HG03159 (cell line): ENCODE data around the gene NXNL2.

Experiments
- ATAC-seq: cut with Tn5 transposase; IDR thresholded peaks from one replicate; pipeline ENCODE4 v1.9.1; 2021; ENCODE audit warnings: mild to moderate bottlenecking, moderate library complexity; ENCODE audit not compliant: unreplicated experiment

The NXNL2 gene

DNA sequence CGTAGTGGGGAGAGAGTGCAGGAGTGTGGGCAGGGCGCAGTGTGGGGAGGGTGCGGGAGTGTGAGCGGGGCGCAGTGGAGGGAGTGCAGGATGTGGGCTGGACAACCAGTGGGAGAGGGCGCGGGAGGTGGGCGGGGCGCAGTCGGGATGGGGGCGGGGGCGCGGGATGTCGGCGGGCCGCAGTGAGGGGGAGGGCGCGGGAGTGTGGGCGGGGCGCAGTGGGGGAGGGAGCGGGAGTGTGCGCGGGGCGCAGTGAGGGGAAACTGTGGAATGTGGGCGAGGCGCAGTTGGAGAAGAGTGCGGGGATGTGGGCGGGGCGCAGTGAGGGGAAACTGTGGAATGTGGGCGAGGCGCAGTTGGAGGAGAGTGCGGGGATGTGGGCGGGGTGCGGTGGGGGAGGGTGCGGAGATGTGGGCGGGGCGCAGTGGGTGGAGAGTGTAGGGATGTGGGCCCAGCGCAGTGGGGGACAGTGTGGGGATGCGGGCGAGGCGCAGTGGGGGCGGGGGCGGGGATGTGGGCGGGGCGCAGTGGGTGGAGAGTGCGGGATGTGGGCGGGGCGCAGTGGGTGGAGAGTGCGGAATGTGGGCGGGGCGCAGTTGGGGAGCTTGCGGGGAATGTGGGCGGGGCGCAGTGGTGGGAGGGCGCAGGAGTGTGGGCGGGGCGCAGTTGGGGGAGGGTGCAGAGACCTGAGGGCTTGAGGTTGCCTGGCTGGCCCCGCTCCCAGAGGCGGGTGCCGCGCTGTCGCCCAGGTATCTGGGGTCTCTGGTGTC, at the start of gene NXNL2:
NXNL2 (plus strand) TSS at position 723 of the 770 bp plus-strand sequence. CDS start 257 bp downstream, outside the sequence.
- no peak for ATAC-seq

DNA sequence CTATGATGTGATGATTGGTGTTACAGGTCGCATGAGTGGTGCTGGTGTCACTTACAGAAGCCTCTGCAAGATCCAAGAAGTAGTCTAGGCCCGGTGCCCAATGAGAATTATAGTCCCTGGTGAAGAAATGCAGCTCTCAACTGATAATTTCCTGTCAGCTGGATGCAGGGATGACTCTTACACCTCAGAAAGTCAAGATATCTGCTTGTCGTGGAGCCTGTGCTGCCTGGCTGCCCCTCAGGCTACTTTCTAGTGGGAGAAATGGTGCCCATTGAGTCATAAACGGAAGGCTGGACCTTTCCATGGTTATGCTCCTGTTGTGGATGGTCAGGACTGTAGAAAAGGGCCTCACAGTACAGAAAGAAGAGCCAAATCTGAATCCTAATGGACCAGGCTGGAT, 46.8 kb upstream of the NXNL2 start:
- ATAC-seq: no peak

DNA sequence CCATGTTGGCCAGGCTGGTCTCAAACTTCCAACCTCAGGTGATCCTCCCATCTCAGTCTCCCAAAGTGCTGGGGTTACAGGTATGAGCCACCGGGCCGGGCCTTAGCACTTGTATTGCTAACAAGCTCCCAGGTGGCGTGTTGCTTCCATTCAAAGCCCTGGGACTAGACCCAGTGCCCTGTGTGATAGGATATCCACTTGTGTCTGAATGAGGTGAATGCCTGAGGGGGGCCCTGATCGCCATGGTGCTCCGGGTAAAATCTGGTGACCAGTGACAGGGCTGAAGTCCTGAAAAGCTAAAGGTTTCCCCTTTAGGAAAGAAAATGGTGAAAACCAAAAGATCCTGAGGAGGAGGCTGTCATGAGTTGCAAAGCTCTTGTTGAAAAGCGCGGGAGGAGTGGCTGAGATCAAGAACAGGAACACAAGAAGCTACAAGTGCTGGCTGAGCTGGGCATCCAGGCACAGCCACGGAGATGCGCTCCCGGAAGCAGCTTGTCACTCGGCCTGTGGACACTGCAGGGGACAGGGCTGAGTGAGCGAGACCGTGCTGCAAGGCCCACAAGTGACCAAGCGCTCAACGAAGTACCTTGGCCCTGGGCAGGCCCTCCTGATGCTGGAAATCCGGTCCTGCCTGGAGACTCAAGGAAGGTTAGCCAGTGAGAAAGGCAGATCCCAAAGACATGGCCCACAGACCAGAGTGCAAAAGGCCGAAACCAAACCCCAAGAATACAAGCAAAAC, 39.8 kb upstream of the NXNL2 start:
- no peak for ATAC-seq

DNA sequence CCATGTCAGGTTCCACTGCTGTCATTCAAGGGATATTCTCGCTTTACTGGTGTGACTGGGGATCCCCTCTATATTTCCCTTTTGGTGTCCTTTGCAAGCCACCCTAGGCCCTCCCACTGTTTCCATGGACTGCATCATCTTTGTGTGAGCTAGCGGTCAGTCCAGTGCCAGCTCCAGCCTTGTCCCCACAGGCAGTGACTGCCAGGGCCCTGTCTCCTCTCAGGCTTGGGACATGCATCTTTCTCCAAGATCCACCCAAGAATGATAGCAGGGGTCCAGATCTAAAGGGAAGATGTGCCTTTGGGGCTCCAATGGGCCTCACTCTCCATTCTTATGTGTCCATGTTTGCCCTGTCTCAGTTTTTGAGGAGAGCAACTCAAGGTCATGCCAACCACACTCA, 37.8 kb upstream of the NXNL2 start:
- no peak for ATAC-seq

DNA sequence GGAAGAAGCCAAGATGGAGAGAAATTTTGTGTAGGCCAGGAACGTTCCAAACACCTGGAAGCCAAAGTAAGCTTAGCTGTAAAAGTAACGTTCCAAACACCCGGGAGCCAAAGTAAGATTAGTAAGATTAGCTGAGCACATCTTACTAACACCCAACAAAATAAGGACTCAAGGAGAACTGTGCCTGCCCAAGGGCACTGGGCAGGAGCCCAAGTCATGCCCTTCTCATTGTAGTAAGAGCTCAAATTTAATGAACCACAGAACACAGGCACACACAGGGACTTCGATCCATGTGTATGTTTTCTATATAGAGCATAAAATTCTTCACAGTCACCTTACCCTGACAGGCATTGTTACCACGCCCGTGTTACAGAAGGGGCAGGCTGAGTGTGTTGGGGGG, 36.1 kb upstream of the NXNL2 start:
- ATAC-seq: no peak

DNA sequence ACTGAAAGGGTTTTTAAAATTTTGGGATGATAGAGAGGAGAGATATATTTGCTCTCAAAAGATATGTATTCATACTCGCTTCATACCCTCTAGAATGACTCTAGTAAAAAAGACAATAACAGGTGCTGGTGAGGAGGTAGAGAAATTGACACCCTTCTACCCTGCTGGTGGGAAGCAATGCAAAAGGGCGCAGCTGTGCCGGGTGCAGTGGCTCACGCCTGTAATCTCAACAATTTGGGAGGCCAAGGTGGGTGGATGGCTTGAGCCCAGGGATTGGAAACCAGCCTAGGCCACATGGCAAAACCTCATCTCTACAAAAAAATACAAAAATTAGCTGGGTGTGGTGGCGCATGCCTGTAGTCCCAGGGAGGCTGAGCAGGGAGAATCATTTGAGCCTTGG, 33.9 kb upstream of the NXNL2 start:
- no peak for ATAC-seq

DNA sequence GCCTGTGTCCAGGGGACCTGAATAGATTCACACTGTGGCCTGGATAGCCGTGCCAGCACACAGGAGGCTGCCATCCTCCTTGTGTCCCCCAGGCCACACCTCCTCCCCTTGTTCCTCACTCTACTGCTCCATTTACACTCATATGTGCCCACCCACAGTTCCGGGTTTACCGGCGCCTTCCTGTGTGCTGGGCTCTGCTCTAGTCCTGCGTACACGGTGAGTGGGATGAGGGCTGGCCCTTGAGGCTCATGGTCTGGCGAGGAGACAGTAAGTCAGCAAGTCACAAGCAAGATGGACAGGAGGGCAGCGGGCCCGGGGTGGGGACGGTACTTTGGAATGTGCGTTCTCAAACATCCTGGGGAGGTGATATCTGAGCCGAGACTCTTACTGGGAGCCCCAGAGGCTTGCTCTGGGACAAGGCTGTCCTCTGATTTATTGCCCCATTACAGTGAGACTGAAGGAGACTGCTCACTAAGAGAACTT, 32.4 kb upstream of the NXNL2 start:
- no peak for ATAC-seq

DNA sequence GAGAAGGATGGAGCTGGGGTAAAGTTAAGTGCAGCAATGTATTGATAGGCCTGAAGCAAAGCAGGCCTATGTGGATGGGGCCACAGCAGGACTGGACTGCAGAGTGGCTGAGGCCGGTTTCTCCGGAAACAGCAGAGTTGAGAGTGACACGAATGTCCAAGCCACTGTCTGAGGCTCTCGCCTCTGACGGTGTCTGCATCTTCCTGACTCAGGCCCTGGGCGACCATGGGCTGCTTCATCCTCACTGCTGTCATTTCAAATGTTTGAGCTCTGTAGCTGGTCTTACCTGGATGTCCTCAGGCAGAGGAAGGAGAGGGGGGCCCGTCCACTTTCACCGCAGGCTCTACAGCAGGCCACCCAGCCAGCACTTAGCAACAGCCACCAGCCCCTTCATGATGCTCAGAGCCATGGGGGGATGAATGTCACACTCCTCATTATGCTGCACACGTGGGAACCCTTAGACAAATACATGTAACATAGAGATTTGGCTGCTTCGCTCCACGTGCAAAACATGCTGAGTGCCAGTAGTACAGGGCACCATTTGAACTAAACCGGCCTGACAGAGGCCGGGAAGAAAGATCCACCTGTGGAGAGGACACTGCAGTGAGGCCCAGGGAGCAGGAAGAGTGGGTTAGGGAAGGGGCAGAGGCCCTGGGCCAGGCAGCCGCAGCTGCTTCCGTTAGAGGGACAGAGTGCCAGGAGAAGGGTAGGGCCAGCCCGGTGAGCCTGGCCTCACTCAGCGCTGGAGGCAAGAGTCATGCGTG, 31.7 kb upstream of the NXNL2 start:
- no peak for ATAC-seq

DNA sequence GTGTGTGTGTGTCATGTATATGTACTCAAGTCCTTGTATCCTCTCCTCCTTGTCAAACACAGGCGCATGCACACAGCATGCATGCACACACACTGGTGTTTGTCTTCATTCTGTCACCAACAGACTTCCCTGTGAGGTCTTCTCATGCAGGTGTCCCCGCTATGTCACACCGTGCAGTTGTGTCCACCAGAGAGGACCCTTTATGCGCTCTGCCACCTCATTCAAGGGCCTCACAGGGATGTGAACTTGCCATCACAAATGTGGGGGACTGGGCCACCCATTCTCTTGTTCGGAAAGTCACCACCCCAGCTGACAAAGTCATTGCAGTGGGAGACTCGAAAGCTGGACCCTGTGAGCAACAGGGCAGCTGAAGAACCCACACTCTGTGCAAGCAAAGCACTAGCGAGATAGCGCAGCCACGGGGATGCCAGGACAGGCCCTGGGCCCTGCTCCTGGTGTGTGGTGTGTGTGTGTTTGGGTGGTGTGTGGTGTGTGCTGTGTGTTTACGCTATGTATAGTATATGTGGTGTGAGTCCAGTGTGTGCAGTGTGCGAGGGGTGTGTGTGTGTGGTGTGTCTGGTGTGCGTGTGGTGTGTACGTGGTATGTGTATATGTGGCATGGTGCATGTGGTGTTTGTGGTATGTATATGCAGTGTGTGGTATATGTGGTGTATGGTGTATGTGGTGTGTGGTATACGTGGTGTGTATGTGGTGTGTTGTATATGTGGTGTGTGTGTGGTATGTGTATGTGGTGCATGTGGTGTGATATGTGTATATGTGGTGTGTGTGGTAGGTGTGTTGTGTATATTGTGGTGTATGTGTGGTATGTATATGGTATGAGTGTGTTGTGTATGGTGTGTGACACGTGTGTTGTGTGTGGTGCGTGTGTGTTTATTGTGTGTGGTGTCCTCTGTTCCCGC, 30.9 kb upstream of the NXNL2 start:
- ATAC-seq: no peak

DNA sequence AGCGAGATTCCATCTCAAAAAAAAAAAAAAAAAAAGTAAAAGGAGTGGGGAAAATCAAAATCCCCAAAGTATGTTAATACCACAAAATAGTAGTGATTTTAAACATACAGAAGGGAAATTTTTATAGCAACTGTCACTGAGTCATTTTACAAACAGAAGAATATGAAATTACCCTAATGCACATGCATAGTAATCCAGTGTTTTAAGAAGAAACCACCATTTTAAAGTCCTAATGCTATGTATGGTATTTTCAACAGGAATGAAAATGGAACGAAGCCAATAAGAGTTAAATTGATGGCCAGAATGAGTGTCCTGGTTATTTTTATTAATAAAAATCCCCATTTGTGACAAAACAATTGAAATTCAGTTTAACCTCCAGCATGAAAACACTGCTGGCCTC, 26.7 kb upstream of the NXNL2 start:
- ATAC-seq: no peak

DNA sequence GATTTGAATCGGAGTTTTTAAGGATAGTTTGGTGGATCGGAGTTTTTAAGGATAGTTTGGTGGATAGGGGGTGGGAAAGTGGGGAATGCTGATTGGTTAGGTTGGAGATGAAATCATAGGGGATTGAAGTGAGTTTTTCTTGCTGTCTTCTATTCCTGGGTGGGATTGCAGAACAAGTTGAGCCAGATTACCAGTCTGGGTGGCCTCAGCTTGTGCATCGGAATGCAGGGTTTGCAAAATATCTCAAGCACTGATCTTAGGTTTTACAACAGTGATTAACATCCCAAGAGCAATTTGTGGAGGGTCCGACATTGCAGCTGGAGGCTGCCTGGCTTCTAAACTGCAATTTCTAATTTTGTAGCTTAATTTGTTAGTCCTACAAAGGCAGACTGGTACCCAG, 23.1 kb upstream of the NXNL2 start:
- ATAC-seq: no peak

DNA sequence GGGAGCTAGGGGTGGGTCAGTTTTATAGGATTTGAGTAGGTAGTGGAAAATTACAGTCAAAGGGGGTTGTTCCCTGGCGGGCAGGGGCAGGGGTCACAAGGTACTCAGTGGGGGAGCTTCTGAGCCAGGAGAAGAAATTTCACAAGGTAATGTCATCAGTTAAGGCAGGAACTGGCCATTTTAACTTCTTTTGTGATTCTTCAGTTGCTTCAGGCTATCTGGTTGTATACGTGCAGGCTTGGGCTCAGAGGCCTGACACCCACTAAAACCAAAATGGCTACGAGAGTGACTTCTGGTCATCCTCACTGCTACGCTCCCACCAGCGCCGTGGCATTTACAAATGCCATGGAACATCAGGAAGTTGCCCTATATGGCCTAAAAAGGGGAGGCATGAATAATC, 20.7 kb upstream of the NXNL2 start:
- no peak for ATAC-seq

DNA sequence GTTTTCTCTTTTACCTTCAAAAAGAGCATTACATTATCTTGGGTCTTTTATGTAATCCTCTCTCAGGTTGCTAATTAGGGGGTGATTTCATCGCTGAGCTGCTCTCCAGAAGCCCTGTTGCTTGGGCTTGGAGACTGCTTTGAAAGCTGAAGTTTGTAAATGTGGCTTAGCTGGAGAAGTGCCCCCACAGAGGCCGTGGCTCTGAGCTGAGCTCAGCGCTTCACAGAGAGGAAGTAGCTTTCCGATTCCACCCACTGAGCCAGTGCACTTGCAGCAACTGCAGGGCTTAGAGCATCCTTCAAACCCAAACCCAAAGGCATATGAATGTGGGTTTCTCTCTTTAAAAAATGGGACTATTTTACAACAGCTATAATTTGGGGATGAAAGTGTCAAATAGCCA, 13.7 kb upstream of the NXNL2 start:
- no peak for ATAC-seq

DNA sequence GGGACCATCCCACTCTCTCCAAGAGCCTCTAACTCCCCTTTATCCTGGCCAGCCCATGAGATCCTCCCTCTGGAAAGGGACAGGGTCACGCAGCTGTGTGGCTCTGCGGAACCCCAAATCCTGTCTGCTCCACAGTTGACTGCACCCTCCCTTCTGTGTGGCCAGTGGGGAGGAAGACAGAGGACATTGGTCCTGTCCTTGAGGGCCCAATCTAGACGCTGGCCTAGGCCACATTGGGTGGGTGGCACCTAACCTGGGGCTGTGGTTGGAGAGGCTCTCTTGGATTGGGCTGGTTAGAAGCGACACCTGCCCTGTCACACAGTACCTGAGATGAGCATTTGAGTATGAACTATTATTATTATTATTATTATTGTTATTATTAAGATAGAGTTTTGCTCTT, 12.6 kb upstream of the NXNL2 start:
- no peak for ATAC-seq

DNA sequence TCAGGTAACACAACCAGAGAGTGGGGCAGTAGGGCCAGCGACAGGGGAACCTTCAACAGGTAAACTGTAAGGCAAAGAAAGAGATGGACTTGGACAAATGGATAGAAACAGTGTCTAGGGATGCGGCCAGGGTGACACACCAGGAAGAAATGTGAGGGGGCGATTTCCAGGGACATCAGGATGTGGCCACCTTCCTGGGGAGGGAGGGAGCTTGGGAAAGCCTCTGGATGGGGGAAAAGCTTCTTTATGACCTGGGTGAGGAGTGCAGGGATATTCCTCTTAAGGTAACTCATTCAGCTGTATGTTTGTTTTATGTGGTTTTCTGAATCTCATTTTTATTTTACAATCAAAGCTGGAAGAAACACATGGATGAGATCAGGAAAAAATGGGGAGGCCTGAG, 11.9 kb upstream of the NXNL2 start:
- no peak for ATAC-seq

DNA sequence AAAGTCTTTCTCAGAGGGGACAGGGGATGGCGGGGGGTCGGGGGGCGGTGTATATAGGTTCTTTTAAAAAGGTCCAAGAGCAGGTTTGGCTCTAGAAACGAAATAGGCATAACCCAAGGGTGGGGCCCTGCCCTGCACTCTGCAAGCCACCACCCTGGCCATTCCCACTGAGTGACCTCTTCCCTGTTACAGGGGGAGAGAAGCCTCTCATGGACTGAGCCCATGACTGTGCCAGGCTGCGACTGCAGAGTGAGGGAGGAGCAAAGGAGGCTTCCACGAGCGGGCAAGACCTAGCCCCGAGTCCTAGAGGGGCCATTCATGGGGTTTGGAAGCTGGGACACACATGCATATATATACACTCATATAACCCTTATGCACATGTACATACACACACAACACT, 10.1 kb upstream of the NXNL2 start:
- no peak for ATAC-seq

DNA sequence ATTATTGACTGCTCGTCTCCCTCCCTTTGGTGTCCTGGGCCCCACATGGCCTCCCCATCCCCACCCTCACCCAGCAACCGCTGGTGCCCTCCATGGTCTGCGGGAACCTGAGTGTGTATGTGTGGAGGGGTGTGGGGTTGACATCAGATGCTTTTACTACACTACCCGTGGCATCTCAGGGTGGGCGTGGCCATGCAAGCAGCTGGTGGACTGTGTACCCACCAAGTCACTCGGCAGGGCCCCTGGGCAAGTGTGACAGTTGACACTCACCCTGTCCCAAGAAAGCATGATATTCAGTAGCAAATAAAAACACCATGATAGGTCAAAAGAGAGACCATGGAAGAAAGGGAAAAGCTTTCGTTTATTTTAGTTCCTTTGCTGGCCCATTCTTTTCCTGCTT, 7.4 kb upstream of the NXNL2 start:
- no peak for ATAC-seq

DNA sequence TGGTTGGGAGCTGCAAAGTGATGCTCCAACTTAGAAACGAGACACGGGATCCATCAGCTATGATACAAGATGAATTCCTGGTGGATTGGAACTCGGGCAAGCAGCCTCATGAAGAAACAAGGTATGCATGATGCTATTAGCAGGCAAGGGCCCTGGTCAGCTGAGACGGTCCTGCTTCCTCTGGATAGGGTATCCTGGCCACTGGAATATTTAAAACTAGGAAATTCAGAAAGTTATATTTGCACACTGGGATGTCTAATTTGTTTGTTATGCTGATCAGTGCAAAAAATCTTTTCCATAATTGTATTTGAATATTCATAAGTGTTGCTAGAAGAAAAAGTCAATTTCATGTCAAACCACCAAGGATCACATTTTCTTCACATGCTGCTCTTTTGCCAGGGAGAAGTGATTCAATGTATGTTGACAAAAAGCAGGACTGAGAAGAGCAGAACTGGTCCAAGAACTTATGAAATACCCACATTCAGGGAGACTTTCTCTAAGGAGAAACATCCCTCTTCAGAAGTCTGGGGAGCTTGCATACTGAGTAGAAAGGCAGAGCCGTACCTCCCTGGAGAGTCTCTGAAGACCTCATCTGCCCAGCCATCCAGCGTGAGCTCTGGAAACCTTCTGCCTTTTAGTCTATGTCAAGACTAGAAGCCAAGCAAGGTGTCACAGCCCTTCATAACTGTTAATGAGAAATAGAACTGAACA, 6.7 kb upstream of the NXNL2 start:
- ATAC-seq: no peak

DNA sequence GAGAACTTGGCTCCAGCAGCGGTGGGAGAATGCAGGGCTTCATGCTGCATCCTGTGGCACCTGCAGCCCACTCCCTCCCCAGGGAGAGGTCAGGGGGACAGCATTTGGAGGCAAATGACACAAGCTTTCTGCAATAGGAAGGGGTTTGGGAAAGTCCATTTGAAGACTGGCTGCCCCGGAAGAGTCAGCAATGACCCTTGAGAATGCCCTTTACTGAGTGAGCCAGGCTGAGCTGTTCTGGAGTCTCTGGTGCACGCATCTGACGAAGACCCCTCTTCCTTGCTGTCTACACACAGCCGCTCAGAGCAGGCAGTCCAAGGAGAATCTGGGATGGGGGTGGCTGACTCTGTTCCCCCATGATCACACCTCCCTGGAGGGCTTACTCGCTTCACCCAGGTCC, 5.5 kb upstream of the NXNL2 start:
- ATAC-seq: no peak

DNA sequence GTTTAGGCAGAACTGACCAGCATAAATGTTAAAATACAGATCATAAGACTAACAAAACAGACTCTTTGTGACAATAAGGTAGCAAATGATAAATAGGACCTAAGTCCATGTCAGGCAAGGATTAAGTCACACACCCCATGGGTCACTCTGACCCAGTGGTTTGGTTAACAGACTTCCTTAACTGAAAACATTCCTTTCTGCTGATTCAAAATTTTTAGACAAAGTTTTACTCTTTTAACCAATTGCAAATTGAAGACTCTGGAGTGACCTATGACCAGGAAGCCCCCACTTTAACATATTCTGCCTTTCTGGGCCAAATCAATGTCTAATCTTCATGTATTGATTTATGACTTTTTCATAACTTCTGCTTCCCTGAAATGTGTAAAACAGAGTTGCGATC, 4.9 kb upstream of the NXNL2 start:
- no peak for ATAC-seq
